HEK293 (cell line): ENCODE measurements around the gene ERICH4.
A peak's percentile ranks its signal among the peaks of the same experiment; 100 is the strongest.

Experiments
- CTCF ChIA-PET: fragments of 350-600 bp; formaldehyde crosslinking; extraction: SDS; loops from one replicate; lab custom pipeline; 2021; ENCODE audit warnings: antibody characterized with exemption; lab: Yijun Ruan, JAX
- POLR2A ChIA-PET: fragments of 300-600 bp; formaldehyde crosslinking; extraction: SDS; loops from one replicate; lab custom pipeline; 2020; ENCODE audit warnings: antibody characterized with exemption, inconsistent platforms; lab: Yijun Ruan, JAX
- H3K27ac ChIP-seq: fragments of 200-500 bp; sonication (Bioruptor generic); 2 replicates; pipeline ENCODE4 v1.5.1; 2014; ENCODE audit warnings: low read depth, low read length, control low read depth, inconsistent platforms; ENCODE audit errors: extremely low read depth
- H3K36me3 ChIP-seq, 2 experiments: fragments of 200-500 bp in 1 of 2; sonication (Bioruptor generic) in 1 of 2; 1 replicate in 1 of 2; 2 replicates in 1 of 2; pipeline ENCODE4 v1.5.1; 2014 to 2017; ENCODE audit warnings: inconsistent platforms in 2 of 2, low read length in 2 of 2; ENCODE audit not compliant: control insufficient read depth in 2 of 2, insufficient read depth in 1 of 2
- H3K4me1 ChIP-seq: fragments of 200-500 bp; sonication (Bioruptor generic); 2 replicates; pipeline ENCODE4 v1.5.1; 2014; ENCODE audit warnings: mild to moderate bottlenecking, low read length, inconsistent platforms; ENCODE audit not compliant: control insufficient read depth, insufficient read depth
- H3K4me3 ChIP-seq: 2 replicates; pipeline ENCODE4 v1.5.1; 2011; ENCODE audit warnings: low read depth, mild to moderate bottlenecking, control low read depth, low read length, moderate library complexity
- H3K9me3 ChIP-seq: fragments of 200-500 bp; sonication (Bioruptor generic); 2 replicates; pipeline ENCODE4 v1.5.1; 2014; ENCODE audit warnings: low read depth, low read length, inconsistent platforms; ENCODE audit not compliant: control insufficient read depth, insufficient read depth
- IKZF3 ChIP-seq: fragments of 450-650 bp; IDR thresholded peaks from 2 replicates; pipeline ENCODE4 v1.5.0; 2018; ENCODE audit warnings: missing biosample characterization, mild to moderate bottlenecking, missing genetic modification characterization, moderate library complexity
- KLF7 ChIP-seq: fragments of 450-650 bp; formaldehyde crosslinking; IDR thresholded peaks from 2 replicates; pipeline ENCODE4 v1.5.1; 2016; ENCODE audit warnings: missing biosample characterization, missing genetic modification characterization, borderline replicate concordance
- MZF1 ChIP-seq: fragments of 450-650 bp; formaldehyde crosslinking; IDR thresholded peaks from 2 replicates; pipeline ENCODE4 v1.5.1; 2017; ENCODE audit warnings: missing biosample characterization, missing genetic modification characterization, borderline replicate concordance
- PRDM1 ChIP-seq: fragments of 450-650 bp; formaldehyde crosslinking; IDR thresholded peaks from 2 replicates; pipeline ENCODE4; 2016; ENCODE audit warnings: missing biosample characterization, missing genetic modification characterization
- ZFHX2 ChIP-seq: fragments of 450-650 bp; formaldehyde crosslinking; conservative IDR thresholded peaks from 2 replicates; pipeline ENCODE4 v1.5.1; 2016; ENCODE audit warnings: missing biosample characterization, missing genetic modification characterization
- ZFP3 ChIP-seq: fragments of 450-650 bp; formaldehyde crosslinking; IDR thresholded peaks from 2 replicates; pipeline ENCODE4 v1.5.1; 2016; ENCODE audit warnings: low read depth, missing biosample characterization, missing genetic modification characterization
- ZNF146 ChIP-seq: fragments of 450-650 bp; formaldehyde crosslinking; IDR thresholded peaks from 2 replicates; pipeline ENCODE4 v1.5.1; 2016; ENCODE audit warnings: missing biosample characterization, missing genetic modification characterization
- ZNF169 ChIP-seq: fragments of 450-650 bp; formaldehyde crosslinking; IDR thresholded peaks from 2 replicates; pipeline ENCODE4 v1.5.1; 2016; ENCODE audit warnings: missing biosample characterization, missing genetic modification characterization
- ZNF354C ChIP-seq: fragments of 450-650 bp; formaldehyde crosslinking; IDR thresholded peaks from 2 replicates; pipeline ENCODE4 v1.5.1; 2016; ENCODE audit warnings: missing biosample characterization, missing genetic modification characterization, low read depth, borderline replicate concordance
- ZNF362 ChIP-seq: fragments of 450-650 bp; formaldehyde crosslinking; IDR thresholded peaks from 2 replicates; pipeline ENCODE4 v1.5.1; 2016; ENCODE audit warnings: missing biosample characterization, missing genetic modification characterization
- ZNF366 ChIP-seq: fragments of 450-650 bp; formaldehyde crosslinking; conservative IDR thresholded peaks from 2 replicates; pipeline ENCODE4 v1.5.1; 2016; ENCODE audit warnings: missing biosample characterization, missing genetic modification characterization
- ZNF394 ChIP-seq: fragments of 450-650 bp; formaldehyde crosslinking; IDR thresholded peaks from 2 replicates; pipeline ENCODE4 v1.5.1; 2016; ENCODE audit warnings: missing biosample characterization, missing genetic modification characterization, mild to moderate bottlenecking, moderate library complexity, borderline replicate concordance
- ZNF571 ChIP-seq: fragments of 450-650 bp; formaldehyde crosslinking; IDR thresholded peaks from 2 replicates; pipeline ENCODE4 v1.5.0; 2017; ENCODE audit warnings: missing biosample characterization, missing genetic modification characterization
- ZNF670 ChIP-seq: fragments of 450-650 bp; formaldehyde crosslinking; IDR thresholded peaks from 2 replicates; pipeline ENCODE4 v1.5.1; 2016; ENCODE audit warnings: missing biosample characterization, missing genetic modification characterization, low read depth
- ZNF701 ChIP-seq: fragments of 450-650 bp; formaldehyde crosslinking; IDR thresholded peaks from 2 replicates; pipeline ENCODE4 v1.5.1; 2016; ENCODE audit warnings: missing biosample characterization, missing genetic modification characterization
- TF ChIP-seq, protein P1 (sequence below): fragments of 450-650 bp; formaldehyde crosslinking; IDR thresholded peaks from 2 replicates; pipeline ENCODE4 v1.5.1; 2016; ENCODE audit warnings: missing biosample characterization, missing genetic modification characterization
- TF ChIP-seq, protein P2 (sequence below): fragments of 450-650 bp; formaldehyde crosslinking; IDR thresholded peaks from 2 replicates; pipeline ENCODE4 v1.5.1; 2017; ENCODE audit warnings: missing biosample characterization, missing genetic modification characterization
- TF ChIP-seq, protein P3 (sequence below): fragments of 450-650 bp; formaldehyde crosslinking; IDR thresholded peaks from 2 replicates; pipeline ENCODE4 v1.5.1; 2016; ENCODE audit warnings: missing biosample characterization, missing genetic modification characterization
- TF ChIP-seq, protein P4 (sequence below): fragments of 450-650 bp; formaldehyde crosslinking; conservative IDR thresholded peaks from 2 replicates; pipeline ENCODE4 v1.5.1; 2016; ENCODE audit warnings: low read depth, missing biosample characterization, missing genetic modification characterization

ERICH4 gene

DNA sequence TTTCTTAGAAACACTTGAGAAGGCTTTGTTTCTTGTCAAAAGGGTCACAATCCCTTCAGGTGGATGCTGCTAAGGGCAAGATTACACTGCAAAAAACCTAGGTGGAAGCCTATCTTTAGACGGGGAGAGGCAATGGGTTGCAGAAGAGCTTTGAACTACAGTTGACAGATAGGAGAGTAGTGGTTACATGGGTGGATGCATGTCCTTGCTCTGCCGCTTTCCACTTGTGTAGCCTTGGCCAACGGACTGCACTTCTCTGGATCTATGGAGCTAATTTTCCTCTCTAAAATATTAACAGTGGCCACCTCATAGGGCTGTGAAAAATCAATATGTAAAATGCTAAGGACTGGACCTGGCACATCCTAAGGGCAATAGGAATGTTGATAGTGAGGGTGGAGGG lies 44.4 kb upstream of the ERICH4 start (continued):
- TF ChIP-seq, protein P1, sequence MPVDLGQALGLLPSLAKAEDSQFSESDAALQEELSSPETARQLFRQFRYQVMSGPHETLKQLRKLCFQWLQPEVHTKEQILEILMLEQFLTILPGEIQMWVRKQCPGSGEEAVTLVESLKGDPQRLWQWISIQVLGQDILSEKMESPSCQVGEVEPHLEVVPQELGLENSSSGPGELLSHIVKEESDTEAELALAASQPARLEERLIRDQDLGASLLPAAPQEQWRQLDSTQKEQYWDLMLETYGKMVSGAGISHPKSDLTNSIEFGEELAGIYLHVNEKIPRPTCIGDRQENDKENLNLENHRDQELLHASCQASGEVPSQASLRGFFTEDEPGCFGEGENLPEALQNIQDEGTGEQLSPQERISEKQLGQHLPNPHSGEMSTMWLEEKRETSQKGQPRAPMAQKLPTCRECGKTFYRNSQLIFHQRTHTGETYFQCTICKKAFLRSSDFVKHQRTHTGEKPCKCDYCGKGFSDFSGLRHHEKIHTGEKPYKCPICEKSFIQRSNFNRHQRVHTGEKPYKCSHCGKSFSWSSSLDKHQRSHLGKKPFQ = no peak

DNA sequence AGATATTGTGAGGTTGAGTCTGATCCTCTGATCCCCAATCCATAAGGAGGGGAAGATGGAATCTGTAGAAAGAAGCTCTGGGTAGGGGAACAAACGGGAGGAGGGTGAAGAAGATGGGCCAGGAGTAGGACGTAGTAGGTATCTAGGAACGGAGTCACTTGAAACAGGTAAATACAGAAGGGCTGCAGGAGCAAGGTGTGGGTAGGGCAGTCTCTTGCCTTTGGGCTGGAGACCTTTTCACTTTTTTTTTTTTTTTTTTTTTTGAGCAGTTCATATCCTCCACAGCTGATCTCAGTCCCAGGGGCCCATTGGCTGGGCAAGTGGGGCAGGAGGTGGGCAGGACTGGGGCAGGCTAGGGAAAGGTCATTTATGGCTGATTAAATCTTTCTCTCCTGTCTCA lies 43.9 kb upstream of the ERICH4 start:
- H3K27ac ChIP-seq = no peak overlapping the region
- H3K36me3 ChIP-seq = peaks cover 0 to 3% of the 10 kb centered on the region in 2 experiments; a peak in 1 of 3 replicates
- TF ChIP-seq ZFHX2 (no peak), ZNF146 (tag by site-specific recombination) (no peak), ZNF169 (tag by site-specific recombination) (no peak), MZF1 (tag by site-specific recombination) (no peak), ZNF354C (no peak), ZNF362 (tag by site-specific recombination) (peak; percentile 59; the same call in 1 of the 2 replicates), KLF7 (tag by site-specific recombination) (no peak), ZNF394 (no peak), ZNF701 (tag by site-specific recombination) (no peak), ZNF670 (tag by site-specific recombination) (no peak)
- TF ChIP-seq, protein P2, sequence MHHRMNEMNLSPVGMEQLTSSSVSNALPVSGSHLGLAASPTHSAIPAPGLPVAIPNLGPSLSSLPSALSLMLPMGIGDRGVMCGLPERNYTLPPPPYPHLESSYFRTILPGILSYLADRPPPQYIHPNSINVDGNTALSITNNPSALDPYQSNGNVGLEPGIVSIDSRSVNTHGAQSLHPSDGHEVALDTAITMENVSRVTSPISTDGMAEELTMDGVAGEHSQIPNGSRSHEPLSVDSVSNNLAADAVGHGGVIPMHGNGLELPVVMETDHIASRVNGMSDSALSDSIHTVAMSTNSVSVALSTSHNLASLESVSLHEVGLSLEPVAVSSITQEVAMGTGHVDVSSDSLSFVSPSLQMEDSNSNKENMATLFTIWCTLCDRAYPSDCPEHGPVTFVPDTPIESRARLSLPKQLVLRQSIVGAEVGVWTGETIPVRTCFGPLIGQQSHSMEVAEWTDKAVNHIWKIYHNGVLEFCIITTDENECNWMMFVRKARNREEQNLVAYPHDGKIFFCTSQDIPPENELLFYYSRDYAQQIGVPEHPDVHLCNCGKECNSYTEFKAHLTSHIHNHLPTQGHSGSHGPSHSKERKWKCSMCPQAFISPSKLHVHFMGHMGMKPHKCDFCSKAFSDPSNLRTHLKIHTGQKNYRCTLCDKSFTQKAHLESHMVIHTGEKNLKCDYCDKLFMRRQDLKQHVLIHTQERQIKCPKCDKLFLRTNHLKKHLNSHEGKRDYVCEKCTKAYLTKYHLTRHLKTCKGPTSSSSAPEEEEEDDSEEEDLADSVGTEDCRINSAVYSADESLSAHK (tag by site-specific recombination) = peak; percentile 66
- TF ChIP-seq, protein P3, sequence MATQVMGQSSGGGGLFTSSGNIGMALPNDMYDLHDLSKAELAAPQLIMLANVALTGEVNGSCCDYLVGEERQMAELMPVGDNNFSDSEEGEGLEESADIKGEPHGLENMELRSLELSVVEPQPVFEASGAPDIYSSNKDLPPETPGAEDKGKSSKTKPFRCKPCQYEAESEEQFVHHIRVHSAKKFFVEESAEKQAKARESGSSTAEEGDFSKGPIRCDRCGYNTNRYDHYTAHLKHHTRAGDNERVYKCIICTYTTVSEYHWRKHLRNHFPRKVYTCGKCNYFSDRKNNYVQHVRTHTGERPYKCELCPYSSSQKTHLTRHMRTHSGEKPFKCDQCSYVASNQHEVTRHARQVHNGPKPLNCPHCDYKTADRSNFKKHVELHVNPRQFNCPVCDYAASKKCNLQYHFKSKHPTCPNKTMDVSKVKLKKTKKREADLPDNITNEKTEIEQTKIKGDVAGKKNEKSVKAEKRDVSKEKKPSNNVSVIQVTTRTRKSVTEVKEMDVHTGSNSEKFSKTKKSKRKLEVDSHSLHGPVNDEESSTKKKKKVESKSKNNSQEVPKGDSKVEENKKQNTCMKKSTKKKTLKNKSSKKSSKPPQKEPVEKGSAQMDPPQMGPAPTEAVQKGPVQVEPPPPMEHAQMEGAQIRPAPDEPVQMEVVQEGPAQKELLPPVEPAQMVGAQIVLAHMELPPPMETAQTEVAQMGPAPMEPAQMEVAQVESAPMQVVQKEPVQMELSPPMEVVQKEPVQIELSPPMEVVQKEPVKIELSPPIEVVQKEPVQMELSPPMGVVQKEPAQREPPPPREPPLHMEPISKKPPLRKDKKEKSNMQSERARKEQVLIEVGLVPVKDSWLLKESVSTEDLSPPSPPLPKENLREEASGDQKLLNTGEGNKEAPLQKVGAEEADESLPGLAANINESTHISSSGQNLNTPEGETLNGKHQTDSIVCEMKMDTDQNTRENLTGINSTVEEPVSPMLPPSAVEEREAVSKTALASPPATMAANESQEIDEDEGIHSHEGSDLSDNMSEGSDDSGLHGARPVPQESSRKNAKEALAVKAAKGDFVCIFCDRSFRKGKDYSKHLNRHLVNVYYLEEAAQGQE = no peak
- CTCF ChIA-PET = interaction anchor here (0.6 to 1.6 kb wide), 6 partner anchors 9 to 243 kb away, joined by 3 to 9 read pairs (median 4); no protein-coding TSS in a partner anchor
- H3K4me3 ChIP-seq = no peak overlapping the region
- POLR2A ChIA-PET = interaction anchor here (0.7 to 1.9 kb wide), 4 partner anchors 9 to 66 kb away, joined by 3 to 8 read pairs (median 7); partner anchors contain the start of genes B9D2 and DMAC2
- H3K9me3 ChIP-seq = no peaks in the 10 kb centered on the region
- peaks cover 11% of the 10 kb centered on the region; the same call in 1 of the 2 replicates for H3K4me1 ChIP-seq

DNA sequence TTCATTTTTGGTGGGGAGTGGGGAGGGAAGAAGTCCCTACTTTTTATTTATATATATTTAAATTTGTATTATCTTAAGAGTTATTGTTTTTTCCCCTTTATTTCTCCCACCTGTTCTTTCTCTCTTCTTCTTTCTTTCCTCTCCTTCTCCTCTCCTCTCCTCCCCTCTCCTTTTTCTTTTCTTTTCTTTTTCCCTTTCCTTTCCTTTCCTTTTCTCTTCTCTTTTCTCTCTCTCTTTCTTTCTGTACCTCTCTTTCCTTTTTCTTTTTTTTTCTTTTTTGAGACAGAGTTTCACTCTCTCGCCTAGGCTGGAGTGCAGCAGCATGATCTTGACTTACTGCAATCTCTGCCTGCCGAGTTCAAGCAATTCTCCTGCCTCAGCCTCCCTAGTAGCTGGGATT lies 43.4 kb upstream of the ERICH4 start:
- Histone ChIP-seq H3K4me3 (no peak overlapping the region), H3K36me3 (no peaks in the 10 kb centered on the region), H3K27ac (no peak overlapping the region), H3K4me1 (peaks cover 11% of the 10 kb centered on the region; the same call in 1 of the 2 replicates), H3K9me3 (no peaks in the 10 kb centered on the region)
- POLR2A ChIA-PET = interaction anchor here (1.4 to 1.6 kb wide), 2 partner anchors 9 to 40 kb away, joined by 3 to 8 read pairs; partner anchors contain the start of gene DMAC2
- TF ChIP-seq ZNF366 (tag by site-specific recombination) (peak; percentile 58), PRDM1 (tag by site-specific recombination) (peak; percentile 98), ZNF571 (tag by site-specific recombination) (0 out of 2 replicates have a peak, but pooled peaks have one; percentile 32), ZFP3 (tag by site-specific recombination) (no peak), IKZF3 (no peak)
- TF ChIP-seq, protein P4, sequence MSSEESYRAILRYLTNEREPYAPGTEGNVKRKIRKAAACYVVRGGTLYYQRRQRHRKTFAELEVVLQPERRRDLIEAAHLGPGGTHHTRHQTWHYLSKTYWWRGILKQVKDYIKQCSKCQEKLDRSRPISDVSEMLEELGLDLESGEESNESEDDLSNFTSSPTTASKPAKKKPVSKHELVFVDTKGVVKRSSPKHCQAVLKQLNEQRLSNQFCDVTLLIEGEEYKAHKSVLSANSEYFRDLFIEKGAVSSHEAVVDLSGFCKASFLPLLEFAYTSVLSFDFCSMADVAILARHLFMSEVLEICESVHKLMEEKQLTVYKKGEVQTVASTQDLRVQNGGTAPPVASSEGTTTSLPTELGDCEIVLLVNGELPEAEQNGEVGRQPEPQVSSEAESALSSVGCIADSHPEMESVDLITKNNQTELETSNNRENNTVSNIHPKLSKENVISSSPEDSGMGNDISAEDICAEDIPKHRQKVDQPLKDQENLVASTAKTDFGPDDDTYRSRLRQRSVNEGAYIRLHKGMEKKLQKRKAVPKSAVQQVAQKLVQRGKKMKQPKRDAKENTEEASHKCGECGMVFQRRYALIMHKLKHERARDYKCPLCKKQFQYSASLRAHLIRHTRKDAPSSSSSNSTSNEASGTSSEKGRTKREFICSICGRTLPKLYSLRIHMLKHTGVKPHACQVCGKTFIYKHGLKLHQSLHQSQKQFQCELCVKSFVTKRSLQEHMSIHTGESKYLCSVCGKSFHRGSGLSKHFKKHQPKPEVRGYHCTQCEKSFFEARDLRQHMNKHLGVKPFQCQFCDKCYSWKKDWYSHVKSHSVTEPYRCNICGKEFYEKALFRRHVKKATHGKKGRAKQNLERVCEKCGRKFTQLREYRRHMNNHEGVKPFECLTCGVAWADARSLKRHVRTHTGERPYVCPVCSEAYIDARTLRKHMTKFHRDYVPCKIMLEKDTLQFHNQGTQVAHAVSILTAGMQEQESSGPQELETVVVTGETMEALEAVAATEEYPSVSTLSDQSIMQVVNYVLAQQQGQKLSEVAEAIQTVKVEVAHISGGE = no peak
- CTCF ChIA-PET = interaction anchor here (1.0 to 1.6 kb wide), 3 partner anchors 9 to 164 kb away, joined by 3 to 9 read pairs (median 4); no protein-coding TSS in a partner anchor
